ENCODE measurements around the gene ZDHHC8.

DNA sequence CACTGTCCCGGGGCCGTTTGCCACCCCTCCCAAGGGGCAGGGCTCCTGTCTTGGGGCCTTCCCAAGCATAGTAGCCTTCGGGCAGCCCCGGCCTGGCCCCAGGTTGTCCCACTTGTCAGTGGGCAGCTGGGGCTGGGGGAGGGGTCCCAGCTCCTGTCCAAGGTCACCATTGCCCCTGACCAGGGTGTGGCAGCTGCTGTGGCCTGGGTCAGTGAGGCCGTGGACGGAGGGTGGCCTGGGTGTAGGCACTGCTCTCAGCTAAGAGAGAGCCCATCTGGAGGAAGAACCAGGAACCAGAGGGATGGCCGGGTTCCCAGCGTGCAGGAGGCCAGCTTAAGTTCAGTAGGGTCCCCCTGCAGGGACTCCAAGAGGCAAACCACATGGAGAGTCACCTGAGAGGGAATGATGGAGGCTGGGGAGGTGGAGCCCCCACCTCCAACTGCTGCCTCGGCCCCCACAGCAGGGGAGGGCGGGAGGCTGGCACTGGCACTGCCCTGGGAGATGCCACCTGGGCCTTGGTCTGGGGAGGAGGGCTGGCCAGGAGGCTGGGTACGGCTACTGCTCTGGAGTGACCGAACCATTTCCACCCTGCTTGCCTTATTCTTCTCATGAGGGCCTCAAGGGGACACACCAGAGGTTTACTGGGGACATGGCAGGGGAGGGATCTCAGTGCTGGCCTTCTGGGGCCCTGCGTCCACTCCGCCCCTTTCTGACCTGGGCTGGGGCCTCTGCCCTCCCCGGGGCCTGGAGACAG is 26.0 kb downstream of the ZDHHC8 start:
- TF ChIP-seq, protein P1, sequence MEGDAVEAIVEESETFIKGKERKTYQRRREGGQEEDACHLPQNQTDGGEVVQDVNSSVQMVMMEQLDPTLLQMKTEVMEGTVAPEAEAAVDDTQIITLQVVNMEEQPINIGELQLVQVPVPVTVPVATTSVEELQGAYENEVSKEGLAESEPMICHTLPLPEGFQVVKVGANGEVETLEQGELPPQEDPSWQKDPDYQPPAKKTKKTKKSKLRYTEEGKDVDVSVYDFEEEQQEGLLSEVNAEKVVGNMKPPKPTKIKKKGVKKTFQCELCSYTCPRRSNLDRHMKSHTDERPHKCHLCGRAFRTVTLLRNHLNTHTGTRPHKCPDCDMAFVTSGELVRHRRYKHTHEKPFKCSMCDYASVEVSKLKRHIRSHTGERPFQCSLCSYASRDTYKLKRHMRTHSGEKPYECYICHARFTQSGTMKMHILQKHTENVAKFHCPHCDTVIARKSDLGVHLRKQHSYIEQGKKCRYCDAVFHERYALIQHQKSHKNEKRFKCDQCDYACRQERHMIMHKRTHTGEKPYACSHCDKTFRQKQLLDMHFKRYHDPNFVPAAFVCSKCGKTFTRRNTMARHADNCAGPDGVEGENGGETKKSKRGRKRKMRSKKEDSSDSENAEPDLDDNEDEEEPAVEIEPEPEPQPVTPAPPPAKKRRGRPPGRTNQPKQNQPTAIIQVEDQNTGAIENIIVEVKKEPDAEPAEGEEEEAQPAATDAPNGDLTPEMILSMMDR (IDR thresholded peaks at IDR 0.05 in 8 of 11, conservative IDR thresholded peaks at IDR 0.05 in 3 of 11): no peak
- TF ChIP-seq POLR2A (IDR thresholded peaks at IDR 0.05): no peak
